ENCODE data around the gene SORCS1. TPM values are rescaled to one million over a fixed set of nuclear protein-coding genes. Genes with fewer than 3 reads are reported as not detected.

The SORCS1 gene
- total RNA-seq, 2 donors from 2014 or later, result not detected

GRCh38 chr10:106863549-106863948 is 301.0 kb downstream of the SORCS1 start:
- no peak for ATAC-seq (replicated peaks)
- Mint-ChIP-seq H3K36me3 (ENCODE audit: low read depth) (no peaks in the 10 kb centered on the region), H3K27me3 (no peaks in the 10 kb centered on the region), H3K4me1 (no peaks in the 10 kb centered on the region), H3K4me3 (no peak overlapping the region), H3K27ac (no peak overlapping the region), H3K9me3 (peaks cover 13% of the 10 kb centered on the region)

GRCh38 chr10:106859892-106860652 is 304.4 kb downstream of the SORCS1 start:
- peaks cover 13% of the 10 kb centered on the region for H3K9me3 Mint-ChIP-seq
- H3K27ac Mint-ChIP-seq, result no peak overlapping the region
- no peaks in the 10 kb centered on the region for H3K36me3 Mint-ChIP-seq (ENCODE audit: low read depth)
- ATAC-seq (replicated peaks), result no peak
- H3K27me3 Mint-ChIP-seq, result no peaks in the 10 kb centered on the region
- no peak overlapping the region for H3K4me3 Mint-ChIP-seq
- H3K4me1 Mint-ChIP-seq, result no peaks in the 10 kb centered on the region

GRCh38 chr10:106857728-106858127 is 306.8 kb downstream of the SORCS1 start:
- no peak for ATAC-seq (replicated peaks)
- no peaks in the 10 kb centered on the region for H3K4me1 Mint-ChIP-seq
- H3K27ac Mint-ChIP-seq, result no peak overlapping the region
- H3K4me3 Mint-ChIP-seq, result no peak overlapping the region
- H3K27me3 Mint-ChIP-seq, result no peaks in the 10 kb centered on the region
- peaks cover 21% of the 10 kb centered on the region for H3K9me3 Mint-ChIP-seq
- H3K36me3 Mint-ChIP-seq (ENCODE audit: low read depth), result no peaks in the 10 kb centered on the region

- no peak overlapping the region for H3K27ac Mint-ChIP-seq
- no peaks in the 10 kb centered on the region for H3K36me3 Mint-ChIP-seq (ENCODE audit: low read depth)
- H3K4me3 Mint-ChIP-seq, result no peak overlapping the region
- H3K4me1 Mint-ChIP-seq, result no peaks in the 10 kb centered on the region
- peaks cover 21% of the 10 kb centered on the region for H3K9me3 Mint-ChIP-seq
- ATAC-seq (replicated peaks), result no peak
- no peaks in the 10 kb centered on the region for H3K27me3 Mint-ChIP-seq
These were observed 307.3 kb downstream of the SORCS1 start for GRCh38 chr10:106857213-106857612.

GRCh38 chr10:106836933-106837663 is 327.4 kb downstream of the SORCS1 start:
- peak; percentile 28 for ATAC-seq (replicated peaks)
- no peaks in the 10 kb centered on the region for H3K36me3 Mint-ChIP-seq (ENCODE audit: low read depth)
- no peak overlapping the region for H3K27ac Mint-ChIP-seq
- H3K4me1 Mint-ChIP-seq, result no peaks in the 10 kb centered on the region
- no peak overlapping the region for H3K4me3 Mint-ChIP-seq
- peaks cover 10% of the 10 kb centered on the region for H3K9me3 Mint-ChIP-seq
- no peaks in the 10 kb centered on the region for H3K27me3 Mint-ChIP-seq

- Mint-ChIP-seq H3K27me3 (no peaks in the 10 kb centered on the region), H3K4me1 (no peaks in the 10 kb centered on the region), H3K9me3 (no peaks in the 10 kb centered on the region), H3K27ac (no peak overlapping the region), H3K36me3 (ENCODE audit: low read depth) (no peaks in the 10 kb centered on the region), H3K4me3 (no peak overlapping the region)
- no peak for ATAC-seq (replicated peaks)
These were observed 331.7 kb downstream of the SORCS1 start for GRCh38 chr10:106832846-106833245.

- H3K36me3 Mint-ChIP-seq (ENCODE audit: low read depth), result no peaks in the 10 kb centered on the region
These were observed 334.0 kb downstream of the SORCS1 start for GRCh38 chr10:106830471-106830870.

GRCh38 chr10:106830006-106830405 is 334.5 kb downstream of the SORCS1 start:
- no peaks in the 10 kb centered on the region for H3K4me1 Mint-ChIP-seq
- ATAC-seq (replicated peaks), result no peak
- H3K9me3 Mint-ChIP-seq, result no peaks in the 10 kb centered on the region
- H3K4me3 Mint-ChIP-seq, result no peak overlapping the region
- H3K36me3 Mint-ChIP-seq (ENCODE audit: low read depth), result no peaks in the 10 kb centered on the region
- no peak overlapping the region for H3K27ac Mint-ChIP-seq
- no peaks in the 10 kb centered on the region for H3K27me3 Mint-ChIP-seq

More at GRCh38 chr10:106830471-106830870, 334.0 kb downstream of the SORCS1 start:
- ATAC-seq (replicated peaks), result no peak
- Mint-ChIP-seq H3K27ac (no peak overlapping the region), H3K27me3 (no peaks in the 10 kb centered on the region), H3K9me3 (no peaks in the 10 kb centered on the region), H3K4me1 (no peaks in the 10 kb centered on the region), H3K4me3 (no peak overlapping the region)

- H3K27ac Mint-ChIP-seq, result no peak overlapping the region
- no peak for ATAC-seq (replicated peaks)
- no peaks in the 10 kb centered on the region for H3K27me3 Mint-ChIP-seq
- H3K36me3 Mint-ChIP-seq (ENCODE audit: low read depth), result no peaks in the 10 kb centered on the region
- no peak overlapping the region for H3K4me3 Mint-ChIP-seq
- H3K9me3 Mint-ChIP-seq, result no peaks in the 10 kb centered on the region
- no peaks in the 10 kb centered on the region for H3K4me1 Mint-ChIP-seq
These were observed 337.8 kb downstream of the SORCS1 start for GRCh38 chr10:106826716-106827115.

GRCh38 chr10:106825576-106826364 is 338.7 kb downstream of the SORCS1 start:
- H3K4me3 Mint-ChIP-seq, result no peak overlapping the region
- H3K36me3 Mint-ChIP-seq (ENCODE audit: low read depth), result no peaks in the 10 kb centered on the region
- H3K9me3 Mint-ChIP-seq, result no peaks in the 10 kb centered on the region
- no peaks in the 10 kb centered on the region for H3K27me3 Mint-ChIP-seq
- no peak overlapping the region for H3K27ac Mint-ChIP-seq
- no peaks in the 10 kb centered on the region for H3K4me1 Mint-ChIP-seq
- no peak for ATAC-seq (replicated peaks)

GRCh38 chr10:106820579-106820978 is 343.9 kb downstream of the SORCS1 start:
- no peaks in the 10 kb centered on the region for H3K4me1 Mint-ChIP-seq
- H3K4me3 Mint-ChIP-seq, result no peak overlapping the region
- H3K27me3 Mint-ChIP-seq, result no peaks in the 10 kb centered on the region
- no peak for ATAC-seq (replicated peaks)
- H3K27ac Mint-ChIP-seq, result no peak overlapping the region
- no peaks in the 10 kb centered on the region for H3K36me3 Mint-ChIP-seq (ENCODE audit: low read depth)
- H3K9me3 Mint-ChIP-seq, result no peaks in the 10 kb centered on the region

GRCh38 chr10:106819490-106819889 is 345.0 kb downstream of the SORCS1 start:
- Mint-ChIP-seq H3K27me3 (no peaks in the 10 kb centered on the region), H3K36me3 (ENCODE audit: low read depth) (no peaks in the 10 kb centered on the region), H3K27ac (no peak overlapping the region), H3K4me1 (no peaks in the 10 kb centered on the region), H3K4me3 (no peak overlapping the region), H3K9me3 (no peaks in the 10 kb centered on the region)
- no peak for ATAC-seq (replicated peaks)

- no peaks in the 10 kb centered on the region for H3K36me3 Mint-ChIP-seq (ENCODE audit: low read depth)
- no peaks in the 10 kb centered on the region for H3K27me3 Mint-ChIP-seq
- no peak overlapping the region for H3K27ac Mint-ChIP-seq
- no peaks in the 10 kb centered on the region for H3K9me3 Mint-ChIP-seq
- no peak overlapping the region for H3K4me3 Mint-ChIP-seq
- no peak for ATAC-seq (replicated peaks)
- no peaks in the 10 kb centered on the region for H3K4me1 Mint-ChIP-seq
These were observed 348.0 kb downstream of the SORCS1 start for GRCh38 chr10:106816318-106817085.

- Mint-ChIP-seq H3K4me1 (no peaks in the 10 kb centered on the region), H3K4me3 (no peak overlapping the region), H3K36me3 (ENCODE audit: low read depth) (no peaks in the 10 kb centered on the region), H3K9me3 (no peaks in the 10 kb centered on the region), H3K27me3 (no peaks in the 10 kb centered on the region), H3K27ac (no peak overlapping the region)
- no peak for ATAC-seq (replicated peaks)
These were observed 349.0 kb downstream of the SORCS1 start for GRCh38 chr10:106815427-106816043.
